Ascending aorta (tissue), 2 donors: ENCODE data around the gene VKORC1L1. TPM values are rescaled to one million over a fixed set of nuclear protein-coding genes. Genes with fewer than 3 reads are reported as not detected.
"Not testable (repeated sequence)": the region's sequence is repeated elsewhere in the genome, so short reads cannot be mapped to it uniquely, and the experiment has no call there.

Source experiments
- DNase-seq, 2 donors: peaks; one replicate each; pipeline ENCODE4 v3.0.0-alpha.2; 2019; ENCODE audit warnings: low spot score in 2 of 2
- H3K27ac ChIP-seq, 2 donors: fragments of 200-600 bp; sonication (generic); one replicate each; pipeline ENCODE4 v1.5.1; 2016 to 2017; ENCODE audit warnings: mild to moderate bottlenecking in 1 of 2
- H3K27me3 ChIP-seq: fragments of 200-600 bp; sonication (generic); one replicate; pipeline ENCODE4 v1.5.1; 2017
- H3K36me3 ChIP-seq, 2 donors: fragments of 200-600 bp; sonication (generic); one replicate each; pipeline ENCODE4 v1.5.1; 2016
- H3K4me1 ChIP-seq, 2 donors: fragments of 200-600 bp; sonication (generic); one replicate each; pipeline ENCODE4 v1.5.1; 2016 to 2017; ENCODE audit warnings: mild to moderate bottlenecking in 1 of 2
- H3K4me3 ChIP-seq, 2 donors: fragments of 200-600 bp; sonication (generic); one replicate each; pipeline ENCODE4 v1.5.1; 2016 to 2017; ENCODE audit warnings: mild to moderate bottlenecking in 1 of 2
- H3K9me3 ChIP-seq, 2 donors: fragments of 200-600 bp; sonication (generic); one replicate each; pipeline ENCODE4 v1.5.1; 2016
- CTCF ChIP-seq, 3 experiments: fragments of 200-600 bp in 2 of 3; fragments of 450-650 bp in 1 of 3; sonication (generic) in 2 of 3; IDR thresholded peaks; one replicate each; pipeline ENCODE4 v1.5.1; 2016 to 2019; ENCODE audit warnings: antibody characterized with exemption in 3 of 3, mild to moderate bottlenecking in 1 of 3, moderate library complexity in 1 of 3
- intact Hi-C: fragments of 100-400 bp; cut with DNase I; formaldehyde crosslinking; loops from one replicate; pipeline ENCODE4 v1.15.1; 2023
- total RNA-seq: library from RNA; depleted of rRNA; stranded (reverse); fragments of >200 nt; gene quantifications from one replicate; pipeline ENCODE4 v1.1.0, GENCODE V29; 2016

VKORC1L1 gene
- 10.2 TPM for total RNA-seq

- H3K27ac ChIP-seq = peak within 1 kb of the TSS; percentile 82 to 89
- peak within 1 kb of the TSS; percentile 95 to 100 for H3K4me3 ChIP-seq
- H3K27me3 ChIP-seq = no peaks in the 10 kb centered on the region
- peaks cover 0 to 6% of the 10 kb centered on the region in 2 donors for H3K4me1 ChIP-seq
- DNase-seq = peak; percentile 84 to 97
- TF ChIP-seq CTCF (IDR thresholded peaks at IDR 0.05) = no peak
- no peaks in the 10 kb centered on the region for H3K36me3 ChIP-seq
- intact Hi-C loops = loop anchor here (1.0 to 5.0 kb wide), 6 partner anchors 109 to 1124 kb away; partner anchors contain the start of genes GUSB, SBDS, TYW1 and ZNF92
- H3K9me3 ChIP-seq = no peaks in the 10 kb centered on the region
Measured at GRCh38 chr7:65872776-65873581, at the start of gene VKORC1L1. VKORC1L1 (plus strand) TSS chr7:65873074; CDS start chr7:65873372, 298 bp downstream.

- H3K4me3 ChIP-seq = no peak overlapping the region
- no peak for DNase-seq
- no peaks in the 10 kb centered on the region for H3K4me1 ChIP-seq
- H3K27ac ChIP-seq = no peak overlapping the region
- TF ChIP-seq CTCF (IDR thresholded peaks at IDR 0.05) = no peak
- H3K27me3 ChIP-seq = no peaks in the 10 kb centered on the region
- H3K36me3 ChIP-seq = no peaks in the 10 kb centered on the region
- intact Hi-C loops = no loop called here
- no peaks in the 10 kb centered on the region for H3K9me3 ChIP-seq
Measured at GRCh38 chr7:65827366-65827765, 45.5 kb upstream of the VKORC1L1 start.

GRCh38 chr7:65832281-65832680 lies 40.6 kb upstream of the VKORC1L1 start:
- H3K4me1 ChIP-seq = no peaks in the 10 kb centered on the region
- DNase-seq = no peak
- H3K4me3 ChIP-seq = no peak overlapping the region
- intact Hi-C loops = no loop called here
- no peaks in the 10 kb centered on the region for H3K36me3 ChIP-seq
- H3K9me3 ChIP-seq = no peaks in the 10 kb centered on the region
- H3K27me3 ChIP-seq = no peaks in the 10 kb centered on the region
- no peak overlapping the region for H3K27ac ChIP-seq
- TF ChIP-seq CTCF (IDR thresholded peaks at IDR 0.05) = no peak

DNA sequence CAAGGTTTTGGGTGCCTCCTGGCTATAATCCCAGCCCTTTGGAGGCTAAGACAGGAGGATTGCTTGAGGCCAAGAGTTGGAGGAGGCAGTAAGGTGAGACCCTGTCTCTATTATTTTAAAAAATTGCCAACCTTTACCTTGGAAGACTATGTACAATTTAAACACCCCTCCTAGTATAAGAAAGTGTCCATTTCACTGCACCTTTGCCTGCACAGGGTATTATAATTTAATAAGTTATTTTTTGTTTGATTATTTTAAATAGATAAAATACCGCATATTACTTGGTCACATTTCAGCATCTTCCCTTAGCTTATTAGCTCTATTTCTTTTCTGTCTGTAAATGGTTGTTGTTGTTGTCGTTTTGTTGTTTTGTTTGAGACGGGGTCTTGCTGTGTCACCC lies 36.2 kb upstream of the VKORC1L1 start:
- H3K27ac ChIP-seq, H3K4me1 ChIP-seq, H3K4me3 ChIP-seq, H3K36me3 ChIP-seq, H3K27me3 ChIP-seq, H3K9me3 ChIP-seq, intact Hi-C loops, DNase-seq: not testable (repeated sequence)

GRCh38 chr7:65837541-65837956 lies 35.3 kb upstream of the VKORC1L1 start:
- H3K9me3 ChIP-seq, H3K27ac ChIP-seq, H3K4me1 ChIP-seq, intact Hi-C loops, H3K4me3 ChIP-seq, H3K27me3 ChIP-seq, DNase-seq, H3K36me3 ChIP-seq: not testable (repeated sequence)

DNA sequence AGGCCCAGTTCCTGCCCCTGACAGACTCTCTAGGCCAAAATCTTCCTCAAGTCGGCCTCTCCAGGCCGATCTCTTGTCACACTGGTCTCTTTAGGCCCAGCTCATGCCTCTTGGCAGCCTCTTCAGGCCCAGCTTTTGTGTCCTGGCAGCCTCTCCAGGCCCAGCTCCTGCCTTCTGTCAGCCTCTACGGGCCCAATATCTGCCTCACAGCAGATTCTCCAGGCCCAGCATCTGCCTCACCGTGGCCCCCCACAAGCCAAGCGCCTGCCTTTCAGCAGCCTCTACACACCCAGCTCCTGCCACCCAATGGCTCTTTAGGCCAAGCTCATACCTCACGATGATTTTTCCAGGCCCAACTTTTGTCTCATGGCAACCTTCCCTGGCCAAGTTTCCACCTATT lies 33.0 kb upstream of the VKORC1L1 start:
- intact Hi-C loops = no loop called here
- H3K4me3 ChIP-seq = no peak overlapping the region
- no peak for TF ChIP-seq CTCF (IDR thresholded peaks at IDR 0.05)
- no peak overlapping the region for H3K27ac ChIP-seq
- H3K4me1 ChIP-seq = no peaks in the 10 kb centered on the region
- H3K9me3 ChIP-seq = no peaks in the 10 kb centered on the region
- no peaks in the 10 kb centered on the region for H3K27me3 ChIP-seq
- DNase-seq = no peak
- H3K36me3 ChIP-seq = no peaks in the 10 kb centered on the region
